HepG2 (cell line): ENCODE results near the gene SYNE2. TPM values are rescaled to one million over a fixed set of nuclear protein-coding genes. Genes with fewer than 3 reads are reported as not detected.

Experiments
- ATAC-seq: fragments of 200-7000 bp; cut with Tn5 transposase; 3 replicates; pipeline ENCODE4 v1.9.1; 2020; ENCODE audit warnings: mild to moderate bottlenecking, moderate library complexity
- BruUV-seq: library from RNA; stranded (reverse); fragments of 400-500 nt; replicated peaks from 2 replicates; lab custom pipeline; 2021; lab: Mats Ljungman, UMichigan
- CTCF ChIA-PET: fragments of 300-600 bp; formaldehyde crosslinking; extraction: SDS; loops from one replicate; lab custom pipeline; 2021; ENCODE audit warnings: low total read pairs, inconsistent platforms, low intra/inter-chr PET ratio; lab: Yijun Ruan, JAX
- POLR2A ChIA-PET: fragments of 350-600 bp; sonication (Branson Sonifier 250); formaldehyde crosslinking; loops from one replicate; lab custom pipeline; 2020; ENCODE audit warnings: antibody characterized with exemption, inconsistent platforms; lab: Yijun Ruan, JAX
- DNase-seq: peaks from one replicate; pipeline ENCODE4 v3.0.0-alpha.2; 2015; ENCODE audit warnings: low spot score
- FAIRE-seq: peaks from 3 replicates; lab custom pipeline; 2011; peaks lifted over from hg19 to GRCh38; lab: Jason Lieb, UNC
- H2AFZ ChIP-seq: one replicate; pipeline ENCODE4 v1.6.1; 2011; ENCODE audit warnings: low read length, inconsistent platforms
- H3K27ac ChIP-seq: fragments of 300-600 bp; 3 replicates; pipeline ENCODE4 v1.8.0; 2011; ENCODE audit warnings: mixed run types, mild to moderate bottlenecking, mixed read lengths, low read length, inconsistent platforms; ENCODE audit not compliant: insufficient read depth; ENCODE audit errors: extremely low read length
- H3K27me3 ChIP-seq, 2 experiments: fragments of 200-600 bp in 1 of 2; 2 replicates in 1 of 2; 3 replicates in 1 of 2; pipeline versions ENCODE4 v1.6.0 to v1.8.0; 2011; ENCODE audit warnings: low read length in 2 of 2, mild to moderate bottlenecking in 2 of 2, moderate library complexity in 2 of 2, inconsistent platforms in 1 of 2; ENCODE audit not compliant: insufficient read depth in 2 of 2, control insufficient read depth in 1 of 2
- H3K36me3 ChIP-seq, 2 experiments: fragments of 200-600 bp in 1 of 2; replicated peaks in 1 of 2; 2 replicates in 1 of 2; 3 replicates in 1 of 2; pipeline versions ENCODE4 v1.5.1 to v1.8.0; 2011; ENCODE audit warnings: low read length in 2 of 2, inconsistent platforms in 1 of 2; ENCODE audit not compliant: insufficient read depth in 2 of 2, control insufficient read depth in 1 of 2
- H3K4me1 ChIP-seq: 2 replicates; pipeline ENCODE4 v1.5.1; 2012; ENCODE audit warnings: low read length, inconsistent platforms; ENCODE audit not compliant: insufficient read depth
- H3K4me2 ChIP-seq: 2 replicates; pipeline ENCODE4 v1.6.0; 2011; ENCODE audit warnings: low read depth, low read length, inconsistent platforms
- H3K4me3 ChIP-seq, 3 experiments: fragments of 200-600 bp in 1 of 3; sonication (generic), shearing (Covaris generic) in 1 of 3; replicated peaks in 1 of 3; 2 replicates each; pipeline ENCODE4 v1.5.1; 2011 to 2016; ENCODE audit warnings: low read length in 3 of 3, inconsistent platforms in 2 of 3, low read depth in 2 of 3, mild to moderate bottlenecking in 2 of 3, control low read depth in 1 of 3, mixed read lengths in 1 of 3; ENCODE audit not compliant: insufficient read depth in 1 of 3
- H3K79me2 ChIP-seq: one replicate; pipeline ENCODE4 v1.6.1; 2011; ENCODE audit warnings: low read length, inconsistent platforms; ENCODE audit not compliant: insufficient read depth
- H3K9ac ChIP-seq: 2 replicates; pipeline ENCODE4 v1.6.0; 2011; ENCODE audit warnings: mild to moderate bottlenecking, low read depth, low read length, inconsistent platforms; ENCODE audit not compliant: insufficient read depth
- H3K9me3 ChIP-seq: 2 replicates; pipeline ENCODE4 v1.5.1; 2012; ENCODE audit warnings: mild to moderate bottlenecking, low read length
- H4K20me1 ChIP-seq: 2 replicates; pipeline ENCODE4 v1.6.0; 2011; ENCODE audit warnings: inconsistent platforms, mild to moderate bottlenecking, low read length, moderate library complexity; ENCODE audit not compliant: insufficient read depth
- TBL1XR1 ChIP-seq: fragments of 150-350 bp; IDR thresholded peaks from 2 replicates; pipeline ENCODE4 v1.6.1; 2014; ENCODE audit warnings: borderline replicate concordance, low read length; ENCODE audit not compliant: partially characterized antibody
- ZBTB14 ChIP-seq: sonication (generic); formaldehyde crosslinking; IDR thresholded peaks from 2 replicates; pipeline ENCODE4 v1.4.0; 2020; ENCODE audit warnings: missing genetic modification reagents
- ZNF253 ChIP-seq: sonication (generic); formaldehyde crosslinking; IDR thresholded peaks from 2 replicates; pipeline ENCODE4 v1.8.0; 2022; ENCODE audit warnings: mild to moderate bottlenecking, missing genetic modification reagents, borderline replicate concordance
- ZNF879 ChIP-seq: sonication (generic); formaldehyde crosslinking; IDR thresholded peaks from 2 replicates; pipeline ENCODE4 v1.8.1; 2023; ENCODE audit warnings: missing genetic modification reagents
- ZSCAN29 ChIP-seq: sonication (generic); formaldehyde crosslinking; conservative IDR thresholded peaks from 2 replicates; pipeline ENCODE4 v1.4.0; 2020; ENCODE audit warnings: mild to moderate bottlenecking, missing genetic modification reagents
- in situ Hi-C: cut with HindIII; loops from 2 replicates; pipeline ENCODE4 v1.10.0; 2017; ENCODE audit warnings: low pct_unique_long_range_greater_than_20kb; ENCODE audit not compliant: extremely low pct_ligation_motif_present
- intact Hi-C: fragments of 100-400 bp; cut with micrococcal nuclease; formaldehyde crosslinking; loops from one replicate; pipeline ENCODE4 v1.10.0; 2022; ENCODE audit not compliant: unreplicated experiment
- polyA plus RNA-seq, 8 experiments: library from polyadenylated mRNA; depleted of rRNA in 3 of 8; stranded (reverse) in 7 of 8; unstranded in 1 of 8; fragments of >200 nt; fragmentation: Illumina TruSeq in 4 of 8; extraction: Trizol in 4 of 8; gene quantifications; 2 replicates each; pipeline versions ENCODE4 v1.2.1 to v1.2.3, GENCODE V29; 2011 to 2016; ENCODE audit warnings: low read depth in 4 of 8, missing spikeins in 1 of 8, mixed read lengths in 1 of 8; ENCODE audit not compliant: insufficient read depth in 1 of 8
- total RNA-seq, 5 experiments: library from RNA; depleted of rRNA; stranded (reverse); fragments of >200 nt; fragmentation: Illumina TruSeq; extraction: Trizol; gene quantifications; 2 replicates each; pipeline ENCODE4 v1.2.3, GENCODE V29; 2016; ENCODE audit warnings: low read depth in 1 of 5
- TF ChIP-seq, protein P1 (sequence below): sonication (generic); formaldehyde crosslinking; IDR thresholded peaks from 2 replicates; pipeline ENCODE4 v1.4.0; 2020; ENCODE audit warnings: missing genetic modification reagents

SYNE2 gene
- total and polyA plus RNA-seq, 2 of the 13 experiments (the other 11 are each of a cell fraction or from before 2014, with no cell fraction given) = 6.2 to 13.3 TPM

DNA sequence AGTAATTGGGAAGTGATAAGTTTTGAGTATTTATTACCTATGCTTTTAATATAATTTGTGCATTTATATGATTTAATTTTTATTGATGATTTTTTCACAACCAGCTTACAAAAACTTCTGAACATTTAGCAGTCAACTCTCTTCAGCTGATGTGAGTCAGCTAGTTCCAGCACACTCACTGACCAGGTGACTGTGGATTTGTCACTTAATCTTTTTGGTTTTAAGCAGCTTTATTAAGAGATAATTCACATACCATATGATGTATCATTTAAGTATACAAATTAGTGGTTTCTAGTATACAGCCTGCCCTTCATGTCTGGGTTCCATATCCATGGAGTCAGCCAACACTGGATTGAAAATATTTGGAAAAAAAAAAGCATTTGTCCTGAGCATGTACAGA is 103.5 kb downstream of the SYNE2 start:
- ChIA-PET POLR2A (no interaction called here), CTCF (no interaction called here)
- Histone ChIP-seq H3K27me3 (no peaks in the 10 kb centered on the region), H3K9ac (no peak overlapping the region), H3K79me2 (no peaks in the 10 kb centered on the region), H3K36me3 (no peaks in the 10 kb centered on the region), H3K4me1 (no peaks in the 10 kb centered on the region), H3K9me3 (no peaks in the 10 kb centered on the region), H3K4me2 (no peak overlapping the region), H3K27ac (no peak overlapping the region), H3K4me3 (no peak overlapping the region), H2AFZ (no peak overlapping the region), H4K20me1 (no peaks in the 10 kb centered on the region)
- no peak for ATAC-seq
- FAIRE-seq = no peak
- in situ Hi-C loops = no loop called here
- intact Hi-C loops = no loop called here
- no TSS peak for BruUV-seq
- TF ChIP-seq ZSCAN29 (no peak), TBL1XR1 (no peak), ZBTB14 (CRISPR knock-in tag) (no peak), ZNF253 (no peak), ZNF879 (CRISPR knock-in tag) (no peak)
- TF ChIP-seq, protein P1, sequence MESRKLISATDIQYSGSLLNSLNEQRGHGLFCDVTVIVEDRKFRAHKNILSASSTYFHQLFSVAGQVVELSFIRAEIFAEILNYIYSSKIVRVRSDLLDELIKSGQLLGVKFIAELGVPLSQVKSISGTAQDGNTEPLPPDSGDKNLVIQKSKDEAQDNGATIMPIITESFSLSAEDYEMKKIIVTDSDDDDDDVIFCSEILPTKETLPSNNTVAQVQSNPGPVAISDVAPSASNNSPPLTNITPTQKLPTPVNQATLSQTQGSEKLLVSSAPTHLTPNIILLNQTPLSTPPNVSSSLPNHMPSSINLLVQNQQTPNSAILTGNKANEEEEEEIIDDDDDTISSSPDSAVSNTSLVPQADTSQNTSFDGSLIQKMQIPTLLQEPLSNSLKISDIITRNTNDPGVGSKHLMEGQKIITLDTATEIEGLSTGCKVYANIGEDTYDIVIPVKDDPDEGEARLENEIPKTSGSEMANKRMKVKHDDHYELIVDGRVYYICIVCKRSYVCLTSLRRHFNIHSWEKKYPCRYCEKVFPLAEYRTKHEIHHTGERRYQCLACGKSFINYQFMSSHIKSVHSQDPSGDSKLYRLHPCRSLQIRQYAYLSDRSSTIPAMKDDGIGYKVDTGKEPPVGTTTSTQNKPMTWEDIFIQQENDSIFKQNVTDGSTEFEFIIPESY (CRISPR knock-in tag) = no peak
- no peak for DNase-seq
